Smooth muscle cell (in vitro differentiated cells): ENCODE data around the gene PACRG. TPM values are rescaled to one million over a fixed set of nuclear protein-coding genes. Genes with fewer than 3 reads are reported as not detected.

Source experiments
- DNase-seq: peaks from one replicate; lab custom pipeline; 2025; ENCODE audit not compliant: unreplicated experiment; lab: John Stamatoyannopoulos, UW
- H2AFZ ChIP-seq: fragments of 200-600 bp; sonication (generic); 2 replicates; pipeline ENCODE4 v1.6.0; 2016; ENCODE audit warnings: antibody characterized with exemption, low read depth, mild to moderate bottlenecking
- H3F3A ChIP-seq: fragments of 200-600 bp; sonication (generic); 2 replicates; pipeline ENCODE4 v1.6.0; 2017; ENCODE audit warnings: antibody characterized with exemption, low read depth
- H3K27ac ChIP-seq: fragments of 200-600 bp; sonication (generic); 2 replicates; pipeline ENCODE4 v1.5.1; 2016; ENCODE audit warnings: low read depth, mild to moderate bottlenecking
- H3K27me3 ChIP-seq: fragments of 200-600 bp; sonication (generic); 2 replicates; pipeline ENCODE4 v1.6.1; 2016; ENCODE audit warnings: low read depth, mild to moderate bottlenecking
- H3K36me3 ChIP-seq: fragments of 200-600 bp; sonication (generic); 2 replicates; pipeline ENCODE4 v1.5.1; 2016; ENCODE audit warnings: low read depth
- H3K4me1 ChIP-seq: fragments of 200-600 bp; sonication (generic); 2 replicates; pipeline ENCODE4 v1.5.1; 2016; ENCODE audit warnings: low read depth
- H3K4me2 ChIP-seq: fragments of 200-600 bp; sonication (generic); 2 replicates; pipeline ENCODE4 v1.6.0; 2016; ENCODE audit warnings: mild to moderate bottlenecking
- H3K4me3 ChIP-seq: fragments of 200-600 bp; sonication (generic); 2 replicates; pipeline ENCODE4 v1.5.1; 2016; ENCODE audit warnings: mild to moderate bottlenecking
- H3K79me2 ChIP-seq: fragments of 200-600 bp; sonication (generic); 2 replicates; pipeline ENCODE4 v1.6.0; 2016; ENCODE audit warnings: low read depth, mild to moderate bottlenecking
- H3K9ac ChIP-seq: fragments of 200-600 bp; sonication (generic); 2 replicates; pipeline ENCODE4 v1.6.0; 2016; ENCODE audit warnings: low read depth
- H3K9me3 ChIP-seq: fragments of 200-600 bp; sonication (generic); replicated peaks from 2 replicates; pipeline ENCODE4 v1.5.1; 2016; ENCODE audit warnings: low read depth
- H4K20me1 ChIP-seq: fragments of 200-600 bp; sonication (generic); 2 replicates; pipeline ENCODE4 v1.6.0; 2016; ENCODE audit warnings: low read depth
- WGBS: methylation state at CpG from one replicate; pipeline ENCODE4 v1.1.7; 2016; ENCODE audit warnings: low lambda C conversion rate; 5-methylcytosine and 5-hydroxymethylcytosine counted together
- polyA plus RNA-seq: library from polyadenylated mRNA; unstranded; fragments of >200 nt; fragmentation: Nextera tagmentation; extraction: Ambion mirVana; gene quantifications from 2 replicates; pipeline ENCODE4 v1.2.1, GENCODE V29; 2016
- total RNA-seq: library from RNA; depleted of rRNA; stranded (reverse); fragments of >200 nt; gene quantifications from 2 replicates; pipeline ENCODE4 v1.2.3, GENCODE V29; 2014
- TF ChIP-seq, protein P1 (sequence below): fragments of 200-600 bp; sonication (generic); IDR thresholded peaks from 2 replicates; pipeline ENCODE4 v1.5.1; 2017; ENCODE audit warnings: borderline replicate concordance, mild to moderate bottlenecking, antibody characterized with exemption; ENCODE audit not compliant: insufficient read depth, poor library complexity, severe bottlenecking

The PACRG gene
- total and polyA plus RNA-seq, 2 experiments from 2014 or later = not detected

DNA sequence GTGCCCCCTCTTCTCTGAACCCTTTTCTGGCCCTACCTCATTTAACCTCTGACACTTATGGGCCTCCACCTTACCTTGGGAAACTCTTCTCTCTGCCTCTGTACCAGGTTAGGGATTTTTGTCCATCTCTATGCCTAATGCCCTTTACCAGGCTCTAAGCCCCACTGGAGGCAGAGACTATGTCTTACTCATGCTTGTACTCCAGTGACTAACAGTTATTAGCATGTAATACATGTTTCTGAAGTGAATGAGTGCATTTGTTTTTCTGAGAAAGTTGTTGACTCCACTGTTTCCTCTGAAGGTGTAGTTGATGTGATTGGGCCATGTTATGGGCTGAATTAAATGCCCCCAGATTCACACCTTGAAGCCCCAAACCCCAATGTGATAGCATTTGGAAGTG lies 234.3 kb downstream of the PACRG start:
- Histone ChIP-seq H3K9ac (no peak overlapping the region), H3K27ac (no peak overlapping the region), H3K4me1 (peaks cover 10% of the 10 kb centered on the region), H3K9me3 (no peaks in the 10 kb centered on the region), H3F3A (no peaks in the 10 kb centered on the region), H3K27me3 (no peaks in the 10 kb centered on the region), H4K20me1 (no peaks in the 10 kb centered on the region), H3K4me3 (no peak overlapping the region), H2AFZ (no peak overlapping the region), H3K79me2 (no peaks in the 10 kb centered on the region), H3K36me3 (no peaks in the 10 kb centered on the region), H3K4me2 (no peak overlapping the region)
- no peak for DNase-seq
- TF ChIP-seq, protein P1, sequence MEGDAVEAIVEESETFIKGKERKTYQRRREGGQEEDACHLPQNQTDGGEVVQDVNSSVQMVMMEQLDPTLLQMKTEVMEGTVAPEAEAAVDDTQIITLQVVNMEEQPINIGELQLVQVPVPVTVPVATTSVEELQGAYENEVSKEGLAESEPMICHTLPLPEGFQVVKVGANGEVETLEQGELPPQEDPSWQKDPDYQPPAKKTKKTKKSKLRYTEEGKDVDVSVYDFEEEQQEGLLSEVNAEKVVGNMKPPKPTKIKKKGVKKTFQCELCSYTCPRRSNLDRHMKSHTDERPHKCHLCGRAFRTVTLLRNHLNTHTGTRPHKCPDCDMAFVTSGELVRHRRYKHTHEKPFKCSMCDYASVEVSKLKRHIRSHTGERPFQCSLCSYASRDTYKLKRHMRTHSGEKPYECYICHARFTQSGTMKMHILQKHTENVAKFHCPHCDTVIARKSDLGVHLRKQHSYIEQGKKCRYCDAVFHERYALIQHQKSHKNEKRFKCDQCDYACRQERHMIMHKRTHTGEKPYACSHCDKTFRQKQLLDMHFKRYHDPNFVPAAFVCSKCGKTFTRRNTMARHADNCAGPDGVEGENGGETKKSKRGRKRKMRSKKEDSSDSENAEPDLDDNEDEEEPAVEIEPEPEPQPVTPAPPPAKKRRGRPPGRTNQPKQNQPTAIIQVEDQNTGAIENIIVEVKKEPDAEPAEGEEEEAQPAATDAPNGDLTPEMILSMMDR = no peak

DNA sequence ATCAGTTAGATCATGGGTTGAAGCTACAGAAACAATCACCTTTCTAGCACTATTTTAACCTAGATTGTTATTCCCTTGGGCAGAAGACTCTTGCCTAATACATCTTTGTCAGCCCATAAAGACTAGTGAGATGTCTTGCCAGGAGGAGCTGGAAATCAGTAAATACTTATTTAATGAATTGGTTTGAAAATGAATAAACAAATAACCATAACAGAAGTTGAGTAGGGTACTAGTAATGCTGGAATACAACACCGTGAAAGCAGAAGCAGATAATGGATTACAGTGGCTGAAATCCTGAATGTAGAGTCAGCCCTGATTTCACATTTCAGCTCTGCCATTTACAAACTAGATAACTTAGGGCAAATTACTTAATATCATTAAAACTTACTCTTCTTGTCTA lies 236.1 kb downstream of the PACRG start:
- Histone ChIP-seq H3K27me3 (no peaks in the 10 kb centered on the region), H3K9ac (no peak overlapping the region), H3K36me3 (no peaks in the 10 kb centered on the region), H4K20me1 (no peaks in the 10 kb centered on the region), H3F3A (no peaks in the 10 kb centered on the region), H3K9me3 (no peaks in the 10 kb centered on the region), H3K4me1 (peaks cover 10% of the 10 kb centered on the region), H3K79me2 (no peaks in the 10 kb centered on the region), H3K4me3 (no peak overlapping the region), H2AFZ (no peak overlapping the region), H3K27ac (peak overlapping the region; percentile 86), H3K4me2 (peak overlapping the region; percentile 48)
- 17% methylated on average over 1 of the region's 1 CpG for WGBS
- no peak for DNase-seq
- TF ChIP-seq, protein P1 = no peak

DNA sequence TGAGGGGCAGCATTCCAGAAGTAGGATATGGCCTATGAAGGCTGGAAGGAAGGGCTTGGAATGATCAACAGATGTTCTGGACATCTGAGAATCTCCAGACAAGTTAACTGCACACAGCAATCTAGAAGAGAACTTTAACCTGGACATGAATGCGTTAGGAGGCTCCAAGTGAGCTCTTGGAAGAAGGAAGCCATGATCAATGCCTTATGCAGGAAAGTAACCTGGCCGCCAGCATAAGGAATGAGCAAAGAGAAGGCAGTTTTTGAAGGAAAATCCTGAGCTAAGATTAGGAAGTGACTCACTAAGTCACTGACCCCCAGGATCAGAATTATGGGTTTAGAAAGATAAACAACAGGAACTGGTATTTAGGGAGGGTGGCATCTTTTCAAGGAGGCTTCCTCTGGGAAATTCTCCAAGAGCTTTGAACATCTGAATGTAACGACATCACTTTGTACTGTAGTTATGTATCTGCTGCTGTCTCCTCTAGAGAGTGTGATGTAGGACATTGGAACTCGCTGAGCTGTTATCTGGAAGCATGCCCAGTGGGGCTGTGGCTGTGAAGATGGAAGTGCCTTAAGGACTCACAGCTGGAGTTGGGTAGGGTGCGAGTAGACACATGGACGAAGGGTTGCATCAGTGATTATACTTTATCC lies 236.8 kb downstream of the PACRG start:
- no peak overlapping the region for H3K9ac ChIP-seq
- H4K20me1 ChIP-seq = no peaks in the 10 kb centered on the region
- WGBS = 22% methylated on average over 6 of the region's 6 CpGs
- no peak overlapping the region for H3K4me3 ChIP-seq
- TF ChIP-seq, protein P1 = no peak
- H3K9me3 ChIP-seq = no peaks in the 10 kb centered on the region
- peak; percentile 4 for DNase-seq
- H3K36me3 ChIP-seq = no peaks in the 10 kb centered on the region
- no peak overlapping the region for H2AFZ ChIP-seq
- H3K27me3 ChIP-seq = no peaks in the 10 kb centered on the region
- no peaks in the 10 kb centered on the region for H3K79me2 ChIP-seq
- peak overlapping the region; percentile 86 for H3K27ac ChIP-seq
- H3K4me1 ChIP-seq = peaks cover 10% of the 10 kb centered on the region
- H3K4me2 ChIP-seq = peak overlapping the region; percentile 48
- no peaks in the 10 kb centered on the region for H3F3A ChIP-seq

- H3K79me2 ChIP-seq = no peaks in the 10 kb centered on the region
- no peak for DNase-seq
- no peak overlapping the region for H3K4me2 ChIP-seq
- H3K4me3 ChIP-seq = no peak overlapping the region
- no peaks in the 10 kb centered on the region for H3K36me3 ChIP-seq
- no peaks in the 10 kb centered on the region for H3K9me3 ChIP-seq
- TF ChIP-seq, protein P1 = no peak
- peak overlapping the region; percentile 62 for H3K27ac ChIP-seq
- H3K4me1 ChIP-seq = peaks cover 10% of the 10 kb centered on the region
- WGBS = 97% methylated on average over 1 of the region's 1 CpG
- no peaks in the 10 kb centered on the region for H3F3A ChIP-seq
- no peak overlapping the region for H2AFZ ChIP-seq
- H3K9ac ChIP-seq = no peak overlapping the region
- no peaks in the 10 kb centered on the region for H3K27me3 ChIP-seq
- no peaks in the 10 kb centered on the region for H4K20me1 ChIP-seq
Measured at GRCh38 chr6:162965366-162965765, 237.6 kb downstream of the PACRG start.
